ENCODE results near the gene PSME1. TPM values are rescaled to one million over a fixed set of nuclear protein-coding genes. Genes with fewer than 3 reads are reported as not detected.

The PSME1 gene
- polyA plus RNA-seq, 4 donors = 307 to 576 (median 467) TPM

DNA sequence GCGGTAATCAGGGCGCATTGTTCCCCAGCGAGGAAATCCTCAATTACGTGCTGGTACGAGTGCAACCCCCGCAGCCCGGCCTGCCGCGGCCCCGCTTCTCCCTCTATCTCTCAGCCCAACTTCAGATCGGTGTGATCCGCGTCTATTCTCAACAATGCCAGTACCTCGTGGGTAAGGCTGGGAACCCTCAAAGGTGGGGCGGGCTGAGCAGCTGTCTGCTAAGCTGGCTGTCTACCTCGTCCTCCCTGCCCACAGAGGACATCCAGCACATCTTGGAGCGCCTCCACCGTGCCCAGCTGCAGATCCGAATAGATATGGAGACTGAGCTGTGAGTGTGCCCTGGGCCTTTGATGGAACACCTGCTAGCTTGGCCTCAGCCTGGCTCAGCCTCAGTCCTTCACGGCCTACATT is 36.9 kb downstream of the PSME1 start:
- FAIRE-seq (no peak), DNase-seq (no peak)
- Histone ChIP-seq H3K4me1 (ENCODE audit: control insufficient read depth in 3 of 3, insufficient read depth in 2 of 3, low read depth in 1 of 3, low read length in 2 of 3) (peaks cover 0 to 41% (median 0%) of the 10 kb centered on the region in 3 donors), H3K27ac (ENCODE audit: low read depth in 1 of 3, low read length in 2 of 3) (peak overlapping the region in 1 of 3 donors; percentile 78), H3K36me3 (ENCODE audit: control insufficient read depth in 3 of 3, insufficient read depth in 2 of 3, low read depth in 1 of 3, low read length in 3 of 3) (peaks cover 11 to 60% (median 15%) of the 10 kb centered on the region in 3 donors), H3K9me3 (ENCODE audit: control insufficient read depth in 2 of 2, insufficient read depth in 1 of 2, low read depth in 1 of 2, low read length in 1 of 2) (no peaks in the 10 kb centered on the region), H3K4me3 (ENCODE audit: low read depth in 1 of 3, low read length in 3 of 3) (peak overlapping the region in 1 of 3 donors; percentile 71), H3K27me3 (ENCODE audit: control insufficient read depth in 3 of 3, insufficient read depth in 3 of 3, low read length in 3 of 3) (no peaks in the 10 kb centered on the region)
- 65 to 78% (median 74%) methylated on average over 19 to 20 of the region's 20 CpGs for WGBS, 3 donors

DNA sequence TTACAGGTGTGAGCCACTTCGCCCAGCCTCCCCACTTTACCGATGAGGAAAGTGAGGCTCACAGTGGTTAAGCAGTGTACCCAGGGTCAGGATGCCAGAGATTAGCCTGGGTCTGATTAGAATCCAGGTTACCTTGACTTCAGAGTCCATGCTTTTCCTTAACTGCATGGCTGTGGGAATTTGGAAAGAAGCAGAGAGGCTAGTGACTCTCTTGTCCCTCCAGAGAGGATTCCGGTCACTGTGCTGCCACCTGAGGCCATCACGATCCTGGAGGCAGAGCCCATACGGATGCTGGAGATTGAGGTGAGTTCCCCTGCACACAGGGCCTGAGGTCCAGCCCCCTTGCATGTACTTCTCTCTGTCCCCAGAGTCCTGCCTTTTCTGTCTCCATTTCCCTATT is 40.6 kb downstream of the PSME1 start:
- Histone ChIP-seq H3K27ac (ENCODE audit: low read depth in 1 of 3, low read length in 2 of 3) (peak overlapping the region in 1 of 3 donors; percentile 35), H3K36me3 (ENCODE audit: control insufficient read depth in 3 of 3, insufficient read depth in 2 of 3, low read depth in 1 of 3, low read length in 3 of 3) (peaks cover 18 to 88% (median 20%) of the 10 kb centered on the region in 3 donors), H3K4me3 (ENCODE audit: low read depth in 1 of 3, low read length in 3 of 3) (no peak overlapping the region), H3K4me1 (ENCODE audit: control insufficient read depth in 3 of 3, insufficient read depth in 2 of 3, low read depth in 1 of 3, low read length in 2 of 3) (peaks cover 0 to 68% (median 0%) of the 10 kb centered on the region in 3 donors), H3K27me3 (ENCODE audit: control insufficient read depth in 3 of 3, insufficient read depth in 3 of 3, low read length in 3 of 3) (no peaks in the 10 kb centered on the region), H3K9me3 (ENCODE audit: control insufficient read depth in 2 of 2, insufficient read depth in 1 of 2, low read depth in 1 of 2, low read length in 1 of 2) (no peaks in the 10 kb centered on the region)
- WGBS, 3 donors = 96 to 99% (median 96%) methylated on average over 5 of the region's 5 CpGs
- no peak for FAIRE-seq
- no peak for DNase-seq

DNA sequence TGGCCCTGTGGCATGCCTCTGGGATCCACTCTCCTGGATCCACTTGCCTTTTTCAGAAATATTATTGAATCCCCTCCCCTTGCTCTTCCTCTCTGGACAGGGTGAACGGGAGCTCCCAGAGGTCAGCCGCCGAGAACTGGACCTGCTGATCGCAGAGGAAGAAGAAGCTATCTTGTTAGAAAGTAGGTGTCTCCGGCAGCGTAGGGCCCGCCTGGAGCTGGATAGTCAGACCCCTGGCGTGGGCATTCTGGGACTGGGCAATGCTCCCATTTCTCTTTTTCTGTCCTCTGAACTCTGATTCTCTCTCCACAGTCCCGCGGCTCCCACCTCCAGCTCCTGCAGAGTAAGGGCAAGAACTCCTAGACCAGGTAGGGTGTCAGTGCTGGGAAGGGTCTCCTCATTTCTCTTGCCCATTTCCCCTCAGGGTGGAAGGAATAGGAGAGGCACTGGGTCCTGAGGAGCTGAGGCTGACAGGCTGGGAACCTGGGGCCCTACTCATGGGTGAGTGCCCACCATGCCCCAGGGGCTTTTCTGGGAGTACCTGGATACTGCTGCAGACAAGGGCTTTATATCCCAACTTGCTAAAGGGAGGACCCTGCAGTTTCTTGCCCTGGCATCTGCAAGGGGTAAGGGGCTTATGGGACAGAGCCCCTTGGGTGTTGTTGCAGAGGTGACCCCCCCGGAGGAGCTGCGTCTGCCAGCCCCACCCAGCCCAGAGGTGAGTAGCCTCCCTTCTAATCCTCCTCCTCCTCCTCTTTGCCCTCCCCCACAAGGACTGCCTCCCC is 41.2 kb downstream of the PSME1 start:
- Histone ChIP-seq H3K27ac (ENCODE audit: low read depth in 1 of 3, low read length in 2 of 3) (peak overlapping the region in 1 of 3 donors; percentile 35), H3K27me3 (ENCODE audit: control insufficient read depth in 3 of 3, insufficient read depth in 3 of 3, low read length in 3 of 3) (no peaks in the 10 kb centered on the region), H3K9me3 (ENCODE audit: control insufficient read depth in 2 of 2, insufficient read depth in 1 of 2, low read depth in 1 of 2, low read length in 1 of 2) (no peaks in the 10 kb centered on the region), H3K4me3 (ENCODE audit: low read depth in 1 of 3, low read length in 3 of 3) (no peak overlapping the region), H3K36me3 (ENCODE audit: control insufficient read depth in 3 of 3, insufficient read depth in 2 of 3, low read depth in 1 of 3, low read length in 3 of 3) (peaks cover 18 to 94% (median 20%) of the 10 kb centered on the region in 3 donors), H3K4me1 (ENCODE audit: control insufficient read depth in 3 of 3, insufficient read depth in 2 of 3, low read depth in 1 of 3, low read length in 2 of 3) (peaks cover 0 to 74% (median 0%) of the 10 kb centered on the region in 3 donors)
- FAIRE-seq (no peak), DNase-seq (no peak)
- 81 to 95% (median 92%) methylated on average over 12 of the region's 12 CpGs for WGBS, 3 donors

DNA sequence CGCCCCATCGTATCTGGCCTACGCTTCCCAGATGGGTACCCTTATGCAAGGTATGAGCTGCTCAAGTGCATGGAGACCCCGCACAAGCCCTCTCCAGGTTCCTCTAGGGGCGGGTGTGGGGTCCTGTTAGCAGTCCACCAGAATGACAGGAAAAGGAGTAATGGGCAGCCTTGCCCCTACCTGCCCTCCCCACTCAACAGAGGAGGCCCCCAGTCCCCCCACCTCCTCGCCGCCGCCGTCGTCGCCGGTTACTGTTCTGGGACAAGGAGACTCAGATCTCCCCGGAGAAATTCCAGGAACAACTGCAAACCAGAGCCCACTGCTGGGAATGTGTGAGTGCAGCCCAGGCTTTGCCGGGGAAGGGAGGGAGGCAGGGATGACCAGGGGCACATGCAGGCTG is 41.9 kb downstream of the PSME1 start:
- WGBS, 3 donors = 93 to 98% (median 94%) methylated on average over 14 of the region's 14 CpGs
- Histone ChIP-seq H3K4me3 (ENCODE audit: low read depth in 1 of 3, low read length in 3 of 3) (no peak overlapping the region), H3K27ac (ENCODE audit: low read depth in 1 of 3, low read length in 2 of 3) (no peak overlapping the region), H3K9me3 (ENCODE audit: control insufficient read depth in 2 of 2, insufficient read depth in 1 of 2, low read depth in 1 of 2, low read length in 1 of 2) (no peaks in the 10 kb centered on the region), H3K36me3 (ENCODE audit: control insufficient read depth in 3 of 3, insufficient read depth in 2 of 3, low read depth in 1 of 3, low read length in 3 of 3) (peaks cover 20 to 97% (median 20%) of the 10 kb centered on the region in 3 donors), H3K27me3 (ENCODE audit: control insufficient read depth in 3 of 3, insufficient read depth in 3 of 3, low read length in 3 of 3) (no peaks in the 10 kb centered on the region), H3K4me1 (ENCODE audit: control insufficient read depth in 3 of 3, insufficient read depth in 2 of 3, low read depth in 1 of 3, low read length in 2 of 3) (peaks cover 0 to 74% (median 0%) of the 10 kb centered on the region in 3 donors)
- no peak for DNase-seq
- no peak for FAIRE-seq

DNA sequence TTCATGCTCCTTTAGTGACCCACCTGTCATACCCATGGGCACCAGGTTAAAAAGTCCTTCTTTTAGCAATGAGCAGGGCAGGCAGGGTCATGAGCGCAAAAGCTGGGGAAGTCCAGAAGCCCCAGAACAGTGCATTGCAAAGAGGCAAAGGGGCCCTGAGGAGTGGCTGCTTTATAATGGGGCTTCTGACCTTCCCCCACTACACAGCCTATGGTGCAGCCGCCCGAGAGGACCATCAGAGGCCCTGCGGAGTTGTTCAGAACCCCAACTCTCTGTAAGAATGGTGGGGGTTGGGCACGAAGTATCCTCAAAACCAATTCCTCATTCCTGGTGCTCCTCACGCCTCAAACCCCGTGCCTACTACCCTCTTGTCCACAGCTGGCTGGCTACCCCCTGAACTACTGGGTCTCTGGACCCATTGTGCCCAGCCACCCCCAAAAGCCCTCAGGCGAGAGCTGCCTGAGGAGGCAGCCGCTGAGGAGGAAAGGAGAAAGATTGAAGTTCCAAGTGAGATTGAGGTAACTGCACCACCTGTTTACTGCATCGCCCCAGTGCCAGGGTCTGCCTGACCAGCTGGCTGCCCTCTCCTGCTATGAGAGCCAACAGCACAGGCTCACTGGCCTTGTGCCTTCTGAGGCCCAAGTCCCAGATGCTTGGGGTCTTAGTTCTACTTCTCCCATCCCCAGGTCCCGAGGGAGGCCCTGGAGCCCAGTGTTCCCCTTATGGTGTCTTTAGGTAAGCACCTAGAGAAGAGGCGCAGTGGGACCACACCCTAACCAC is 42.6 kb downstream of the PSME1 start:
- no peak for DNase-seq
- H3K4me1 ChIP-seq (ENCODE audit: control insufficient read depth in 3 of 3, insufficient read depth in 2 of 3, low read depth in 1 of 3, low read length in 2 of 3) = peaks cover 0 to 68% (median 0%) of the 10 kb centered on the region in 3 donors
- peaks cover 18 to 97% (median 23%) of the 10 kb centered on the region in 3 donors for H3K36me3 ChIP-seq (ENCODE audit: control insufficient read depth in 3 of 3, insufficient read depth in 2 of 3, low read depth in 1 of 3, low read length in 3 of 3)
- WGBS, 3 donors = 94 to 96% (median 94%) methylated on average over 12 of the region's 12 CpGs
- no peaks in the 10 kb centered on the region for H3K27me3 ChIP-seq (ENCODE audit: control insufficient read depth in 3 of 3, insufficient read depth in 3 of 3, low read length in 3 of 3)
- H3K27ac ChIP-seq (ENCODE audit: low read depth in 1 of 3, low read length in 2 of 3) = peak overlapping the region in 1 of 3 donors; percentile 90
- no peak overlapping the region for H3K4me3 ChIP-seq (ENCODE audit: low read depth in 1 of 3, low read length in 3 of 3)
- FAIRE-seq = no peak
- no peaks in the 10 kb centered on the region for H3K9me3 ChIP-seq (ENCODE audit: control insufficient read depth in 2 of 2, insufficient read depth in 1 of 2, low read depth in 1 of 2, low read length in 1 of 2)

DNA sequence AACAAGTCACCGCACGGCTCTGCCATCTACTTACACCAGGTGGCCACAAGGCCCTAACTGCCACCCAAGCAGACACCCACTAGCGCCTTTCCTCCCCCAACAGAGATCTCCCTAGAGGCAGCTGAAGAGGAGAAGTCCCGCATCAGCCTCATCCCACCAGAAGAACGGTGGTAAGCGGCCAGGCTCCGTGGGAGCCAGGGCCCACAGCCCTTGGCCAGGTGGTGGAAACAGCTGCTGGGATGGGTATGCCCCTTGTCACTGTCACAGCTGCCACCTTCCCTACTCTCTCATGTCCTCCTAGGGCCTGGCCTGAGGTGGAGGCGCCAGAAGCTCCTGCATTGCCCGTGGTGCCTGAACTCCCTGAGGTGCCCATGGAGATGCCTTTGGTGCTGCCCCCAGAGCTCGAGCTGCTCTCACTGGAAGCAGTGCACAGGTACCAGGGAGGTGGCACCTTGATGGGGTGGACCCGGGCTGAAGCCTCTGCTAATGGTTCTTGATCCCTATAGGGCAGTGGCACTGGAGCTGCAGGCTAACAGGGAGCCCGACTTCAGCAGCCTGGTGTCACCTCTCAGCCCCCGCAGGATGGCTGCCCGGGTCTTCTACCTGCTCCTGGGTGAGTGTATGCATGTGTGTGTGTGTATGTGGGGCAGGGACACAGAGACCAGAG is 43.4 kb downstream of the PSME1 start:
- no peaks in the 10 kb centered on the region for H3K9me3 ChIP-seq (ENCODE audit: control insufficient read depth in 2 of 2, insufficient read depth in 1 of 2, low read depth in 1 of 2, low read length in 1 of 2)
- peak overlapping the region in 1 of 3 donors; percentile 90 for H3K27ac ChIP-seq (ENCODE audit: low read depth in 1 of 3, low read length in 2 of 3)
- H3K27me3 ChIP-seq (ENCODE audit: control insufficient read depth in 3 of 3, insufficient read depth in 3 of 3, low read length in 3 of 3) = no peaks in the 10 kb centered on the region
- DNase-seq = no peak
- WGBS, 3 donors = 80 to 86% (median 83%) methylated on average over 14 of the region's 14 CpGs
- peaks cover 18 to 97% (median 26%) of the 10 kb centered on the region in 3 donors for H3K36me3 ChIP-seq (ENCODE audit: control insufficient read depth in 3 of 3, insufficient read depth in 2 of 3, low read depth in 1 of 3, low read length in 3 of 3)
- no peak overlapping the region for H3K4me3 ChIP-seq (ENCODE audit: low read depth in 1 of 3, low read length in 3 of 3)
- no peak for FAIRE-seq
- peaks cover 0 to 69% (median 0%) of the 10 kb centered on the region in 3 donors for H3K4me1 ChIP-seq (ENCODE audit: control insufficient read depth in 3 of 3, insufficient read depth in 2 of 3, low read depth in 1 of 3, low read length in 2 of 3)

DNA sequence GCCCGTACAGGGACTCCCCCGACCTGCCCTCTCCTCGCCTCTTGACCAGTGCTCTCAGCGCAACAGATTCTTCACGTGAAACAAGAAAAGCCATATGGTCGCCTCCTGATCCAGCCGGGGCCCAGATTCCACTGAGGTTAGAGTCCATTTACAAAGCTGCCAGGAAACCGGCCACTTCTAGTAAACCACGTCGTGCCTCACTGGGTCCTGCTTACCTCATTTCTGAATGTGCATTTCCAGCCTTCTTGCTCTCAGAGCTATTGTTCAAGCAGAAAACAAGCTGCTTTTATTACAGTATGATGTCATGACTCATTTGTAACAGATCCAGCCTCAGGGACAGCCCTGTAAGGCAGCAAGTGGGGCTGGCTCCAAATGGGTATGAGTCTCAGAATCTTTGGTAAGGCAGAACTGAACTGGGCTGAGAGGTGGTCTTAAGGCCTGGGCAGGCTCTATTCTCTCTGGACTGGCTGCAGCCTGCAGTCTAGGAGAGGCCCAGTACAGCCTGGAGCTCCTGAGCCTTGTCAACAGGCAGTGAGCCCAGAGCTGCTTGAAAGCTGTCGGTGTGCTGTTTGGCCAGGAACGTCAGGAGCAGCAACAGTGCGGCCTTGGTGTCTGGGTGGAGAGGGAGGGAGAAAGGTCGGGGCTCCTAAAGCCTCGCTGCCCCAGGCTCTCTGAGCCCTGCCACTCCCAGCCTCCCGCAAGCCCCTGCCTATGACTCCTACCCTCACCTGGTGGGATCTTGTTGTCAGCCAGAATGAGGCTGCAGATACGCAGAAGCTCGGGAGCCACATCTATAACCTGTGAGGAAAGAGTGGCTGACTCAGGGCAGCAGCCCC is 44.2 kb downstream of the PSME1 start:
- WGBS, 3 donors = 55 to 69% (median 67%) methylated on average over 16 to 18 of the region's 18 CpGs
- no peak for FAIRE-seq
- H3K27ac ChIP-seq (ENCODE audit: low read depth in 1 of 3, low read length in 2 of 3) = peak overlapping the region in 2 of 3 donors; percentile 30 to 90

More for the DNA sequence above, 44.2 kb downstream of the PSME1 start:
- H3K4me3 ChIP-seq (ENCODE audit: low read depth in 1 of 3, low read length in 3 of 3) = no peak overlapping the region
- no peaks in the 10 kb centered on the region for H3K27me3 ChIP-seq (ENCODE audit: control insufficient read depth in 3 of 3, insufficient read depth in 3 of 3, low read length in 3 of 3)
- H3K9me3 ChIP-seq (ENCODE audit: control insufficient read depth in 2 of 2, insufficient read depth in 1 of 2, low read depth in 1 of 2, low read length in 1 of 2) = no peaks in the 10 kb centered on the region
- peak in 1 of 2 donors; percentile 83 for DNase-seq
- peaks cover 18 to 99% (median 26%) of the 10 kb centered on the region in 3 donors for H3K36me3 ChIP-seq (ENCODE audit: control insufficient read depth in 3 of 3, insufficient read depth in 2 of 3, low read depth in 1 of 3, low read length in 3 of 3)
- peaks cover 0 to 69% (median 0%) of the 10 kb centered on the region in 3 donors for H3K4me1 ChIP-seq (ENCODE audit: control insufficient read depth in 3 of 3, insufficient read depth in 2 of 3, low read depth in 1 of 3, low read length in 2 of 3)

Measured in small intestine (tissue), 7 donors.